GM12801 (cell line): ENCODE data around the gene RFX7.

ENCODE experiments used
- TF ChIP-seq, protein P1 (sequence below): IDR thresholded peaks from one replicate; pipeline ENCODE4 v1.5.1; 2011; ENCODE audit warnings: control low read depth; ENCODE audit not compliant: insufficient read length; ENCODE audit errors: extremely low read depth

The RFX7 gene

DNA sequence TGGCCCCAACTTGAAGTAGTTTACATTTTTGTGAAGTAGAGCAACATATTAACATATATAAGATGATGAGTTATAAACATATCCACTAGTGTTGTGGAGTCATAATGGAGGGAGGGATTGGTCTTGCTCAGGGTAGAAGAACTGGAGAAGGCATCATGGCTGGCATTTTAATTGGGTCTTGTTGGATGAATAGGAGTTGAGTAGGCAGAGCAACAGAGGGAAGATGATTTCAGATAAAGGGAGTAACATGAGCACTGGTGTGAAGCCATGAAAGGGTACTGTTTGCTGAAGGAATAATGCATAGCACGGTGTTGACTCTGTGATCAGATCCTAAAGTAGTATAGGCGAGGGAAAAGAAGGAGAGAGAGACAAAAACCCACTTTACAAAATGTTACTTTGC, 3.6 kb upstream of the RFX7 start:
- TF ChIP-seq, protein P1, sequence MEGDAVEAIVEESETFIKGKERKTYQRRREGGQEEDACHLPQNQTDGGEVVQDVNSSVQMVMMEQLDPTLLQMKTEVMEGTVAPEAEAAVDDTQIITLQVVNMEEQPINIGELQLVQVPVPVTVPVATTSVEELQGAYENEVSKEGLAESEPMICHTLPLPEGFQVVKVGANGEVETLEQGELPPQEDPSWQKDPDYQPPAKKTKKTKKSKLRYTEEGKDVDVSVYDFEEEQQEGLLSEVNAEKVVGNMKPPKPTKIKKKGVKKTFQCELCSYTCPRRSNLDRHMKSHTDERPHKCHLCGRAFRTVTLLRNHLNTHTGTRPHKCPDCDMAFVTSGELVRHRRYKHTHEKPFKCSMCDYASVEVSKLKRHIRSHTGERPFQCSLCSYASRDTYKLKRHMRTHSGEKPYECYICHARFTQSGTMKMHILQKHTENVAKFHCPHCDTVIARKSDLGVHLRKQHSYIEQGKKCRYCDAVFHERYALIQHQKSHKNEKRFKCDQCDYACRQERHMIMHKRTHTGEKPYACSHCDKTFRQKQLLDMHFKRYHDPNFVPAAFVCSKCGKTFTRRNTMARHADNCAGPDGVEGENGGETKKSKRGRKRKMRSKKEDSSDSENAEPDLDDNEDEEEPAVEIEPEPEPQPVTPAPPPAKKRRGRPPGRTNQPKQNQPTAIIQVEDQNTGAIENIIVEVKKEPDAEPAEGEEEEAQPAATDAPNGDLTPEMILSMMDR, result no peak

DNA sequence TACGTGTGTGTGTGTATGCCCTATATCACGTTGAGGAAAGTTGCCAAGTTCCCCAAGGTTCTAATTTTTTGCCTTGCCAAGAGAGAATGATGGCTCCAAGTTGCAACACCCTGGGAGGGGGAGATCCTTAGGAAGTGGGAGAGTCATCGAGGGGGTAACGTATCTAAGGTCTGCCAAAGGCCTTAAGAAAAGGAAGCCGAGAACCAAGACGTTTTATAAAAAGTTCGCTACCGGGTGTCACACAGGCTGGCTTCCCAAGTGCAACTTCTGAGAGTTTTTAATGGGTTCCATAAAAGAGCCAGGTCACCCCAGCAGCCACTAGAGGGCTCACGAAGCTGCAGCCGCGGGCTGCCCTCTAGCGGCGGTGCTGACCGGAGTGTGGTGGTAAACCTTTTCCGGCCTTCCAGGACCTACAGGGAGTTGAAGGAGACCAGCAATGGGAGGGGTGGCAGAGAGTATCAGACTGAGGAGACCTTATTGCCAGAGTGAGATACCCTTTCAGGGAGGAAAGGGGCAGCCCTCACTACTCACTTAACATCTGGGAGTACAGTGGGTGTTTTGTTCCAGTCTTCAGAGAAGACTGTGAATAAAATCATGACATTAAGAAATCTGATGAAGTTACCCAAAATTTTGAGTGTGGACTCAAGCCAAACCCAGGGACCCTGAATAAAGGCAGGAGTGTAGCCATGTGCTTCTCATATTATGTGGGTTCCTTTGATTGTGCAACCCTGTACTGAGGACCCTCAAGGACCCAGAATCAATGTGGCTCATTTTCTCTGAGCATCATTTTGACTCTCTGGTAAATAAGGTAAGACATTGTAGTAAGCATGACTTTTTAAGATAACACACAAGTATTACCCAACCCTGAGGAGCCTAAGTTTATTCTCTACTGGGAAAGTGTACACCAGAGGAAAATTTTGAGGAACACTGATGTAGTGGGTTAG, 2.5 kb upstream of the RFX7 start:
- TF ChIP-seq, protein P1, result peak; percentile 100

DNA sequence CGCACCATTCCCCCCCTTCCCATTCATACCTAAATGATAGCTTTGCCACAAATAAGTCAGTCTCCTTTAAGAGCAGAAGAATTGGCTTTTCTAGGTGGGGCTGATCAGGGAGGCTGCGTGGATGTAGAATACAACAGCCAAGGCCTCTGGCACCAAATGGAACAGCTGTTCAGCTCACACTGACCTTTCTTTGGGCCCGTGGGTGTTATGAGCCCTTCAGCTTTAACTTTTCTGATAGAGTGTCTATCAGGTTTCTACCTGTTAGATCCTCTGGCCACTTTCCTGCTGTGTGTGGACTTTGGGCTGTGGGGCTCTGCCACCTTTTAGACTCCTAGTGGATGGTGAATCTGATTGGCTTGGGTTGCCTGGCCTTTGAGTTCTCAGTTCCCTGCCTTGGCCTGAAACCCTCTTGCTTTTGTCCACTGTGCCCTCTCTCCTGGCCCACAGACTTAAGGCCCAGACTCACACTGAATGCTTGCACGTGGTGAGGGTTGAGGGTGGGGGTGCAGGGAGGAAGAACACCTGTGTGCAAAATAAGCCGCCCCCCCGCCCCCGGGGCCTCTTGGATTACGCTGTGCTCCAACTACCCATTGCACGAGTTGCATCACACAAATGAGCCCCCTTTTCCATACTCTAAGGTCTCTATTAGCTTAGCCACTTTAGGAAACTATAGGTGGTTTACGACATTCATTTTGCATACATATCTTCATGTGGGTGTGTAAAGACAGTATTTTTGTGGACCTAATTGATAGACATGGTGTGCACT, 1.3 kb upstream of the RFX7 start:
- TF ChIP-seq, protein P1, result no peak

DNA sequence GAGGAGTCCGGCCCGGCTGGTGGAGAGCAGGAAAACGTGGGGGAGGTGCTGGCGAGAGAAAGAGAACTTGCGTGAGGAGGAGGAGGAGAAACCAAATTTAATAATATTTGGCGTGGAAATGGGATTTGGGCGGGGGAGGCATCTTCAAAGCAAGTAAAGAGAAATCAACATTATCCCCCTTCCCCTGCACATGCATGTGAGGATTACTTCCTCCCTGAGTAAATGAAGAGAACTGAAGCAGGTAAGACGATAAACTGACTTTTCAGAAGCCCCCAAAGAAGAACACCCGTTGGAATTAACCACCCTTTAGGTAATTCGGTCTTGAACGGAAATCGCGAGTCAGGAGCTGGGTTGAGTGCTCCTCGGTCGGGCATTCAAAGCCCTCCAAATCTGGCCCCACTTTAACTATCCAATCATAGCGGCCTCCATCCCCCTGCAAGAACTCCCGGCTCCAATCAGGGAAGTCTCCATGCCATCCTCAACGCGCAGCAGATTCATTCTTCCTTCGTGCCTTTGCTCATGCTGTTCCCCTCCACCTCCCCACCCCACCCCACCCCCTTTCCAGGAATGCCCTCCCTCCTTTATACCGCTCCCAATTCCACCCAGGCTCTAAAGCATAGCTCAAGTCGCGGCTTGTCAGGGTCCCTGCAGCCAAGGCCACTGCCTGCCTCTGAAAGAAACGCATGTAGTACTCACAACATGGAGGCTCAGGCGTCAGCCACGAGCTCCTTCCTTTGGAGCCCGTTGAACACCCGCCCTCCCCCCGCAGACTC, 545 bp upstream of the RFX7 start:
- TF ChIP-seq, protein P1, result no peak

DNA sequence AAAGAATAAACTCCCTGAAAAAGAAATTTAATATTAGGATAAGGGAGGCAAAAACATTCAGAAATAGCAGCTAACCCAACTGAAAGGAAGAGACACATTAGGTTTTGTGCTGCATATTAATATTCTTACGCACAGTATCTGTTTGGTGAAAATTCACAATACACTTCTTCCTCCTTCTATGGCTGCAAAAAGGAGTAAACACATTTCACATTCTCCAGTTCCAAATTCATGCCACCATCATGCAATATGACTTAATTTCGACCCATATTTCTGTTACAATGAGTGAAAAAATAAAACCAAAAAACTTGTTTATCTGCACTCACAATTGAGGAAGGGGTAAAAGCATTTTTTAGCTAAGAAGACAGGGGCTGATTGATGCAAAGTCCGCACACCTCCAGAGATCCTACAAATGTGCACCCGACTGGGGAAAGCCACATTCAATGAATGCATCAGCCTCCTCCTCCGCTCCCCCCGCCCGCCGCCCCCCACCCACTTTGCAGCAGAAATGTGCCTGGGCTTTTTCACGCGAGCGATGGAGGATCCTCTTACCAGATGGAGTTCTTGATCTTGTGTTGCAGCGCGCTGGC, 1.0 kb downstream of the RFX7 start:
- TF ChIP-seq, protein P1, result no peak

DNA sequence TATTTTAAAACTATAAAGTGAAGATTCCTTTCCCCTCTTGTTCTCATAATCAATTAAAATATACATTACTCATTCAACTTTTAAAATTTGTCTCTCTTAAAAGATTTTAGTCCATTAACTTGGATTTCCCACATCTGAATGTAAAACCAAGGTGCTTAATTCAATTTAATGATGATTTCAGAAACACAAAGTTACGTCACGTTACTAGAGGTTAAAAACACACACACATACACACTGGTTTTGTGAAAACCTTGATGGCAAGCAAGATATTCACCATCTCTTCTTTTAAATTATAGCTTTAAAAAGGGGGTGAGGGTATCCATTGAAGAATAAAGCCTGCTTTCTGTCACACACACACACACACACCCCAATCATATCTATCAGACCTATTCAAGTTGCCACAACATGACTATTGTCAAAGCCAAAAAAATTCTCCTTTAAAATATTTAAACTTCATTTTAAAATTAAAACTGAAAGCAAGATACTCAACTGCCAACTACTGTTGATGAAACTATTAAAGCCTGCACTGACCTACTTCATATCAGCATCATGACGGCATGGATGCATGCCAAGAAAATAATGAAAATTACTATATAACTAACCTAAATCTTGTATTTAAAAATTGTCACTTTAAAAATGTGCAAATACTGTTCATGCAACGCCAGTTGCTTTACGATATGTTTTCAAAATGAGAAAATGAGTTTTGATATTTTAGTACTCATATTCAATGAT, 2.1 kb downstream of the RFX7 start:
- TF ChIP-seq, protein P1, result no peak
